NB4 (cell line): ENCODE results near the gene AIP.
A peak's percentile ranks its signal among the peaks of the same experiment; 100 is the strongest.

Experiments used
- DNase-seq: peaks from one replicate; pipeline ENCODE4 v3.0.0; 2010; ENCODE audit warnings: low read depth
- H3K4me3 ChIP-seq: one replicate; pipeline ENCODE4 v1.5.1; 2011; ENCODE audit warnings: mild to moderate bottlenecking, low read depth, low read length, moderate library complexity
- CTCF ChIP-seq: IDR thresholded peaks from one replicate; pipeline ENCODE4 v1.5.1; 2012; ENCODE audit warnings: low read depth, low read length
- MAX ChIP-seq: IDR thresholded peaks from 2 replicates; pipeline ENCODE4 v1.6.1; 2011; ENCODE audit warnings: low read depth, low read length
- MYC ChIP-seq: IDR thresholded peaks from 2 replicates; pipeline ENCODE4 v1.6.1; 2011; ENCODE audit warnings: low read depth, low read length
- POLR2A ChIP-seq: IDR thresholded peaks from 2 replicates; pipeline ENCODE4 v1.6.1; 2011; ENCODE audit warnings: mild to moderate bottlenecking; ENCODE audit not compliant: insufficient read length; ENCODE audit errors: extremely low read depth

AIP gene

GRCh38 chr11:67492069-67492727, 9.4 kb downstream of the AIP start:
- no peak for TF ChIP-seq MYC
- DNase-seq: no peak
- no peak overlapping the region for H3K4me3 ChIP-seq

GRCh38 chr11:67492801-67493547, 10.1 kb downstream of the AIP start:
- TF ChIP-seq MAX (no peak), POLR2A (no peak), CTCF (no peak), MYC (no peak)
- peak; percentile 38 for DNase-seq
- no peak overlapping the region for H3K4me3 ChIP-seq

- TF ChIP-seq MYC: no peak
- TF ChIP-seq MAX: no peak
- no peak for TF ChIP-seq CTCF
- TF ChIP-seq POLR2A: no peak
- no peak overlapping the region for H3K4me3 ChIP-seq
- DNase-seq: no peak
Measured at GRCh38 chr11:67493548-67494370, 10.9 kb downstream of the AIP start.

- TF ChIP-seq POLR2A: no peak
- TF ChIP-seq CTCF: no peak
- no peak for TF ChIP-seq MAX
- no peak for TF ChIP-seq MYC
- no peak for DNase-seq
- H3K4me3 ChIP-seq: no peak overlapping the region
Measured at GRCh38 chr11:67494371-67495233, 11.8 kb downstream of the AIP start.

- no peak for DNase-seq
- no peak for TF ChIP-seq MYC
- no peak for TF ChIP-seq POLR2A
- no peak for TF ChIP-seq CTCF
- no peak for TF ChIP-seq MAX
- no peak overlapping the region for H3K4me3 ChIP-seq
Measured at GRCh38 chr11:67495234-67496005, 12.6 kb downstream of the AIP start.
